Muscle of leg (tissue), 11 donors: ENCODE data around the gene ARHGEF7. TPM values are rescaled to one million over a fixed set of nuclear protein-coding genes. Genes with fewer than 3 reads are reported as not detected.

Experiments
- DNase-seq: peaks from one replicate; pipeline ENCODE4 v3.0.0; 2013
- H3K27ac ChIP-seq: one replicate; pipeline ENCODE4 v1.5.1; 2013; ENCODE audit warnings: mild to moderate bottlenecking, low read length, control low read depth
- H3K27me3 ChIP-seq: one replicate; pipeline ENCODE4 v1.6.1; 2013; ENCODE audit warnings: low read length; ENCODE audit not compliant: control insufficient read depth, insufficient read depth
- H3K36me3 ChIP-seq: one replicate; pipeline ENCODE4 v1.6.1; 2013; ENCODE audit warnings: low read length; ENCODE audit not compliant: control insufficient read depth, insufficient read depth
- H3K4me1 ChIP-seq: one replicate; pipeline ENCODE4 v1.6.1; 2013; ENCODE audit warnings: low read length; ENCODE audit not compliant: control insufficient read depth, insufficient read depth
- H3K4me3 ChIP-seq: one replicate; pipeline ENCODE4 v1.5.1; 2013; ENCODE audit warnings: low read length, control low read depth
- H3K9me3 ChIP-seq: replicated peaks from 2 replicates; pipeline ENCODE4 v1.6.1; 2013; ENCODE audit warnings: low read depth, low read length; ENCODE audit not compliant: control insufficient read depth
- WGBS: methylation state at CpG from one replicate; pipeline ENCODE4 v1.1.5; 2013; ENCODE audit warnings: missing lambda C conversion rate; ENCODE audit not compliant: insufficient coverage; 5-methylcytosine and 5-hydroxymethylcytosine counted together
- polyA plus RNA-seq, 8 donors: library from polyadenylated mRNA; unstranded; fragments of 120-200 nt; gene quantifications; one replicate each; pipeline versions ENCODE4 v1.2.1 to v1.2.3, GENCODE V29; 2013; ENCODE audit warnings: inconsistent platforms in 1 of 8, low replicate concordance in 1 of 8; ENCODE audit not compliant: insufficient read length in 8 of 8, insufficient read depth in 1 of 8
- total RNA-seq: library from RNA; stranded (reverse); fragments of 120-200 nt; gene quantifications from one replicate; pipeline ENCODE4 v1.2.4, GENCODE V29; 2013

ARHGEF7 gene
- total and polyA plus RNA-seq, 9 donors, result 52.3 to 80.8 (median 66.7) TPM

- Histone ChIP-seq H3K9me3 (no peaks in the 10 kb centered on the region), H3K4me3 (no peak overlapping the region), H3K36me3 (no peaks in the 10 kb centered on the region), H3K27me3 (no peaks in the 10 kb centered on the region), H3K27ac (no peak overlapping the region), H3K4me1 (no peaks in the 10 kb centered on the region)
- 80% methylated on average over 14 of the region's 15 CpGs for WGBS
- no peak for DNase-seq
Observed at GRCh38 chr13:111326621-111326965, 211.5 kb downstream of the ARHGEF7 start.

GRCh38 chr13:111326981-111327642, 212.0 kb downstream of the ARHGEF7 start:
- Histone ChIP-seq H3K36me3 (no peaks in the 10 kb centered on the region), H3K4me1 (no peaks in the 10 kb centered on the region), H3K27me3 (no peaks in the 10 kb centered on the region), H3K4me3 (no peak overlapping the region), H3K27ac (no peak overlapping the region), H3K9me3 (no peaks in the 10 kb centered on the region)
- 69% methylated on average over 9 of the region's 16 CpGs for WGBS
- DNase-seq, result no peak

GRCh38 chr13:111327730-111328573, 212.8 kb downstream of the ARHGEF7 start:
- Histone ChIP-seq H3K4me1 (no peaks in the 10 kb centered on the region), H3K9me3 (no peaks in the 10 kb centered on the region), H3K27me3 (no peaks in the 10 kb centered on the region), H3K27ac (no peak overlapping the region), H3K36me3 (no peaks in the 10 kb centered on the region), H3K4me3 (no peak overlapping the region)
- 91% methylated on average over 20 of the region's 32 CpGs for WGBS
- DNase-seq, result no peak

GRCh38 chr13:111328574-111329410, 213.7 kb downstream of the ARHGEF7 start:
- Histone ChIP-seq H3K27me3 (no peaks in the 10 kb centered on the region), H3K4me1 (no peaks in the 10 kb centered on the region), H3K27ac (no peak overlapping the region), H3K9me3 (no peaks in the 10 kb centered on the region), H3K36me3 (no peaks in the 10 kb centered on the region), H3K4me3 (no peak overlapping the region)
- DNase-seq, result no peak
- 87% methylated on average over 23 of the region's 30 CpGs for WGBS

- 93% methylated on average over 3 of the region's 7 CpGs for WGBS
Observed at GRCh38 chr13:111329641-111330040, 214.5 kb downstream of the ARHGEF7 start.

GRCh38 chr13:111330066-111330610, 215.0 kb downstream of the ARHGEF7 start:
- 37% methylated on average over 5 of the region's 11 CpGs for WGBS
- H3K4me3 ChIP-seq, result no peak overlapping the region

More at GRCh38 chr13:111329641-111330040, 214.5 kb downstream of the ARHGEF7 start:
- Histone ChIP-seq H3K36me3 (no peaks in the 10 kb centered on the region), H3K4me1 (no peaks in the 10 kb centered on the region), H3K27ac (no peak overlapping the region), H3K27me3 (no peaks in the 10 kb centered on the region), H3K9me3 (no peaks in the 10 kb centered on the region), H3K4me3 (no peak overlapping the region)
- no peak for DNase-seq

GRCh38 chr13:111335298-111335697, 220.2 kb downstream of the ARHGEF7 start:
- Histone ChIP-seq H3K4me3 (no peak overlapping the region), H3K27ac (no peak overlapping the region), H3K36me3 (no peaks in the 10 kb centered on the region), H3K9me3 (no peaks in the 10 kb centered on the region), H3K4me1 (no peaks in the 10 kb centered on the region), H3K27me3 (no peaks in the 10 kb centered on the region)
- no peak for DNase-seq
- 50% methylated on average over 1 of the region's 5 CpGs for WGBS

More at GRCh38 chr13:111330066-111330610, 215.0 kb downstream of the ARHGEF7 start:
- Histone ChIP-seq H3K27ac (no peak overlapping the region), H3K36me3 (no peaks in the 10 kb centered on the region), H3K4me1 (no peaks in the 10 kb centered on the region), H3K27me3 (no peaks in the 10 kb centered on the region), H3K9me3 (no peaks in the 10 kb centered on the region)
- DNase-seq, result no peak

GRCh38 chr13:111336666-111337065, 221.6 kb downstream of the ARHGEF7 start:
- Histone ChIP-seq H3K9me3 (no peaks in the 10 kb centered on the region), H3K27ac (no peak overlapping the region), H3K27me3 (no peaks in the 10 kb centered on the region), H3K4me1 (no peaks in the 10 kb centered on the region), H3K4me3 (no peak overlapping the region), H3K36me3 (no peaks in the 10 kb centered on the region)
- 94% methylated on average over 5 of the region's 9 CpGs for WGBS
- DNase-seq, result no peak

- H3K27ac ChIP-seq, result no peak overlapping the region
- no peaks in the 10 kb centered on the region for H3K27me3 ChIP-seq
- no peak for DNase-seq
- H3K4me1 ChIP-seq, result no peaks in the 10 kb centered on the region
- 64% methylated on average over 4 of the region's 4 CpGs for WGBS
- no peaks in the 10 kb centered on the region for H3K36me3 ChIP-seq
- H3K4me3 ChIP-seq, result no peak overlapping the region
- H3K9me3 ChIP-seq, result no peaks in the 10 kb centered on the region
Observed at GRCh38 chr13:111337206-111337605, 222.1 kb downstream of the ARHGEF7 start.

GRCh38 chr13:111337741-111338140, 222.6 kb downstream of the ARHGEF7 start:
- no peak for DNase-seq
- Histone ChIP-seq H3K4me1 (no peaks in the 10 kb centered on the region), H3K4me3 (no peak overlapping the region), H3K27ac (no peak overlapping the region), H3K27me3 (no peaks in the 10 kb centered on the region), H3K9me3 (no peaks in the 10 kb centered on the region), H3K36me3 (peaks cover 1% of the 10 kb centered on the region)
- WGBS, result 87% methylated on average over 9 of the region's 9 CpGs
